MV-4-11 (cell line): Measurements from ENCODE around the gene ZDHHC20.

Experiments
- DNase-seq: peaks from one replicate; lab custom pipeline; 2025; lab: John Stamatoyannopoulos, UW

ZDHHC20 gene

GRCh38 chr13:21326155-21327031 is 132.7 kb downstream of the ZDHHC20 start:
- DNase-seq, result no peak

DNA sequence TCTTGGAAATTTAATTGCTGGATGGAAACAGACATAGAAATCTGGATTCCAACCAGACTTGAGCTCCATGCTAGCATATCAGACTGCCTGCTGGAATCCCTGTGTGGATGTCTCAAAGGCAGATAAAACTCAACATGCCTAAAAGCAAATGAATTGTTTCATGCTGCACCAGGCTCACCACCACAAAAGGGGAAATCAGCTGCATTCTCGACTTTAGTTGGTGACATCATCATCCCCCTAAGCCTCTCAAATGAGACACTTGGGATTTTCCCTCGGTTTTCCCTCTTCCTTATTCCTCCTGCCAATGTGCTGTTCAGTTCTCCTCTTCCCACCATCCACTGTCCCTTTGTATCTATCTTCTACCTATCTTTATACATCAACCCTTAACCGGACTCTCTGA is 134.3 kb downstream of the ZDHHC20 start:
- DNase-seq, result peak; percentile 41

DNA sequence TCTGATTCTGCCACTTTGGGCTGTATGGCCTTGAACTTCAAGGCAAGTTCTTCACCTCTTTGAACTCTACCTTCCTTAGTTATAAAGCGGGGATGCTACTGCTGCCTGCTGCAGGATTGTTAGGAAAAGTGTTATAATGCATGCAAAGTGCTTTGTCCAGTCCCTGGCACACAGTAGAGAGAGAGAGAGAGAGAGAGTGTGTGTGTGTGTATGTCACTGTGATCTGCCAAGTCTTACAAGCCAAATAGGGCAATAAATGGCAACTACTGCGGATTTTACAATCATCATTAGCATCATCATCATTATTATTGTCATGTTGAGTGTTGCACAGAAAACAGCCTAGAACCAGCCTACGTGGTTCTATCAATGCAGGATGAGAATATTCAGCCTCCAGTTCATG is 136.1 kb downstream of the ZDHHC20 start:
- DNase-seq, result no peak
